ENCODE data around the gene UBE2J2.

The UBE2J2 gene

DNA sequence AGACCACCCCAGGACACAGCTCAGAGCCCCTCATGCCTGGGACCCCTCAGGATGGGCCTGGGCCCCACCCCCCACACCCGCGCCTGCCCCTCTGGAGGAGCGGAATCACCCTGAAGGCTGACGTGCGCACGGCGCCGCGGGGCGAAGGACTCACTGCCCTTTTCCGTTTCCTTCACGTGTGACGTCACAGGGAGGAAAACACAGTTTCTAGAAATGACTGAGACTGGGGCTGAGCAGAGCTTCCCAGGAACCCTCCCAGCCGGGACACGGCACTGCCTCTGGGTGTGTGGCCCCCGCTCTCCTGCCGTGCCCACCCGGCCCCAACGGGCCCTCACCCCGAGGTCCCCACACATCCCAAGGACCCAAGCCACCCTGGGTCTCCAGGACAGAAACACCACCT, 54.3 kb downstream of the UBE2J2 start:
- POLR2A ChIA-PET = no interaction called here
- CTCF ChIA-PET = no interaction called here
- TF ChIP-seq FOXK2 (IDR thresholded peaks at IDR 0.05) = no peak
- no peak for TF ChIP-seq L3MBTL2 (conservative IDR thresholded peaks at IDR 0.05)
- no peak for TF ChIP-seq ARNT (IDR thresholded peaks at IDR 0.05)
- no peak for TF ChIP-seq ELF4 (IDR thresholded peaks at IDR 0.05)
- TF ChIP-seq SP1 (IDR thresholded peaks at IDR 0.05) = no peak
- no peak for TF ChIP-seq FOXM1 (IDR thresholded peaks at IDR 0.05; ENCODE audit: borderline replicate concordance)
- no peak for TF ChIP-seq CTBP1 (IDR thresholded peaks at IDR 0.05; ENCODE audit: borderline replicate concordance)
- no peak for TF ChIP-seq TARDBP (IDR thresholded peaks at IDR 0.05)
- no peak for TF ChIP-seq LEF1 (IDR thresholded peaks at IDR 0.05; ENCODE audit: borderline replicate concordance)
- TF ChIP-seq BHLHE40 (IDR thresholded peaks at IDR 0.05; ENCODE audit: borderline replicate concordance) = no peak
- no peak for TF ChIP-seq SUZ12 (IDR thresholded peaks at IDR 0.05)
- TF ChIP-seq FOXA1 (IDR thresholded peaks at IDR 0.05) = no peak
- no peak for DNase-seq (ENCODE audit: extremely low spot score)

DNA sequence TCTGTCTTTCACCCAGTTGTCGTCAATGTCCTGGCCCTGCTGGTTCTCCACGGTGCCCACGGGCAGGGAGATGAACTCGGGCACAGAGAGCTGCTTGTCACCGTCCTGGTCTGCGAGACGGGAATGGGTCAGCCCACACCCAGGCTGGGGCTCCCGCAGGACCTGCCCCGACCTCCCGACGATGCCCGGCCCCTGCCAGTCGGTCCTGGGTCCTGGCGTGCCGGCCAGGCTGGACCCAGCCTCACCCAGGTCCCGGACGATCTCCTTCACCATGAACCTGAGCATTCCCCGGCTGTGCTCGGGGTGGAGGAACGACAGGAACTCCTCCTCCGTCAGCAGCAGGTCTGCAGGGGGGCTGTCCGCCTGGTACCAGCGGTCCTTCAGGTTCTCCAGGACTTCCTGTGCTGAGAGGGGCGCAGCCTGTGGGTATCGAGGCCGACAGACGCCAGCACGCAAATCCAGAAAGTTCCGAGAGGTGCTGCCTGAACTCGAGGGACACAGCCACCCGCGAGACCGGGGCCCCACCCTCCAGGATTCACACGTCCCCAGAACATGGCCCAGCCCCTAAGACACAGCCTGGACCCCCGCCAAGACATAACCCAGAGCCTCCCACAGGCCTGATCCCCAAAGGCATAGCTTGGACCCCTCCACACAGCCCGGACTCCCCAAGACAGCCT, 55.0 kb downstream of the UBE2J2 start:
- ChIA-PET POLR2A (no interaction called here), CTCF (no interaction called here)
- no peak for DNase-seq (ENCODE audit: extremely low spot score)
- TF ChIP-seq CTBP1 (IDR thresholded peaks at IDR 0.05; ENCODE audit: borderline replicate concordance) = no peak
- no peak for TF ChIP-seq ELF4 (IDR thresholded peaks at IDR 0.05)
- no peak for TF ChIP-seq SUZ12 (IDR thresholded peaks at IDR 0.05)
- TF ChIP-seq, protein P1, sequence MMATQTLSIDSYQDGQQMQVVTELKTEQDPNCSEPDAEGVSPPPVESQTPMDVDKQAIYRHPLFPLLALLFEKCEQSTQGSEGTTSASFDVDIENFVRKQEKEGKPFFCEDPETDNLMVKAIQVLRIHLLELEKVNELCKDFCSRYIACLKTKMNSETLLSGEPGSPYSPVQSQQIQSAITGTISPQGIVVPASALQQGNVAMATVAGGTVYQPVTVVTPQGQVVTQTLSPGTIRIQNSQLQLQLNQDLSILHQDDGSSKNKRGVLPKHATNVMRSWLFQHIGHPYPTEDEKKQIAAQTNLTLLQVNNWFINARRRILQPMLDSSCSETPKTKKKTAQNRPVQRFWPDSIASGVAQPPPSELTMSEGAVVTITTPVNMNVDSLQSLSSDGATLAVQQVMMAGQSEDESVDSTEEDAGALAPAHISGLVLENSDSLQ (IDR thresholded peaks at IDR 0.05) = no peak
- TF ChIP-seq ARNT (IDR thresholded peaks at IDR 0.05) = no peak
- no peak for TF ChIP-seq ZNF384 (IDR thresholded peaks at IDR 0.05)
- no peak for TF ChIP-seq LEF1 (IDR thresholded peaks at IDR 0.05; ENCODE audit: borderline replicate concordance)
- no peak for TF ChIP-seq SP1 (IDR thresholded peaks at IDR 0.05)
- TF ChIP-seq FOXA1 (IDR thresholded peaks at IDR 0.05) = no peak
- no peak for TF ChIP-seq NFRKB (IDR thresholded peaks at IDR 0.05)
- no peak for TF ChIP-seq FOXM1 (IDR thresholded peaks at IDR 0.05; ENCODE audit: borderline replicate concordance)
- TF ChIP-seq L3MBTL2 (conservative IDR thresholded peaks at IDR 0.05) = no peak
- no peak for TF ChIP-seq HDGF (IDR thresholded peaks at IDR 0.05; ENCODE audit: borderline replicate concordance)
- TF ChIP-seq TARDBP (IDR thresholded peaks at IDR 0.05) = no peak
- no peak for TF ChIP-seq FOXK2 (IDR thresholded peaks at IDR 0.05)
- no peak for TF ChIP-seq BHLHE40 (IDR thresholded peaks at IDR 0.05; ENCODE audit: borderline replicate concordance)

DNA sequence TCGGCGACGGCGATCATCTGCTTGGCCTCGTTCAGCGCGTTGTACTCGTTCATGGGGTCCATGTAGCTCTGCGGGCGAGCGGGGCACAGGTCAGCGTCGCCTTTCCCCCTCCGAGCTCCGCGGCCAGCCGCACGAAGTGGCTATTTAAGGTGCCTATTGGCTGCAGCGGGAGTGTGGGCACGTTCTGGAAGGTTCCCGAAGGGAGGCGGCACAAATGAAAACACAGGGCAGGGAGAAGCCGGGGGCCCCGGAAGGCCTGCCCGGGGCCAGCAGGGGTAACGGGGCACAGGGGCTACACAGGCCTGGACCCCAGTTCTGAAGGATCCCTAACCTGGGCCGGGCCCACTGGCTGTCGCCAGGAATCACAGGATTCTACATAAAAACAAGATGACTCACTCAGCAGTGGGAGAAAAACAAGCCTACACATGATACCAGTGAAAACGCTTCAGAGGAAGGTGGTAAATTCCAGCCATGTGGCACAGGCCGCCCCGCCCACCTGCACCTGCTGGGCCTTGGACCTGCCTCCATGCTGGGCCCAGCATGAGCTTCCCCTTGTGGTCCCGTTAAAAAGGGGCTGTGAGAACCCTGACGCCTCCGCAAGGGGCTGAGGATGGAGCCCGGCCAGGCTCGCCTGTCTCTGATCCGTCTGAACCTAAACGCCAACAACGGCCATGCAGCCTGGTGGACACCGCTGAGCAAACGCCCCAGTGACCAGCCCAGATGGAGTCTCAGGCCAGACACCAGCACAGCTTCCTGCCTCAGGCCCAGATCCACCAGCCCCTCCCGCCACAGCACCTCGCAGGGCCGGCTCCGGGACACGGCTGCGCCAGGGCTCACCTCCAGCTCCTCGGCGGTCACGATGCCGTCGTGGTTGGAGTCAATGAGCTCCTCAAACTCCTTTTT, 55.8 kb downstream of the UBE2J2 start:
- DNase-seq (ENCODE audit: extremely low spot score) = no peak
- ChIA-PET POLR2A (no interaction called here), CTCF (no interaction called here)

DNA sequence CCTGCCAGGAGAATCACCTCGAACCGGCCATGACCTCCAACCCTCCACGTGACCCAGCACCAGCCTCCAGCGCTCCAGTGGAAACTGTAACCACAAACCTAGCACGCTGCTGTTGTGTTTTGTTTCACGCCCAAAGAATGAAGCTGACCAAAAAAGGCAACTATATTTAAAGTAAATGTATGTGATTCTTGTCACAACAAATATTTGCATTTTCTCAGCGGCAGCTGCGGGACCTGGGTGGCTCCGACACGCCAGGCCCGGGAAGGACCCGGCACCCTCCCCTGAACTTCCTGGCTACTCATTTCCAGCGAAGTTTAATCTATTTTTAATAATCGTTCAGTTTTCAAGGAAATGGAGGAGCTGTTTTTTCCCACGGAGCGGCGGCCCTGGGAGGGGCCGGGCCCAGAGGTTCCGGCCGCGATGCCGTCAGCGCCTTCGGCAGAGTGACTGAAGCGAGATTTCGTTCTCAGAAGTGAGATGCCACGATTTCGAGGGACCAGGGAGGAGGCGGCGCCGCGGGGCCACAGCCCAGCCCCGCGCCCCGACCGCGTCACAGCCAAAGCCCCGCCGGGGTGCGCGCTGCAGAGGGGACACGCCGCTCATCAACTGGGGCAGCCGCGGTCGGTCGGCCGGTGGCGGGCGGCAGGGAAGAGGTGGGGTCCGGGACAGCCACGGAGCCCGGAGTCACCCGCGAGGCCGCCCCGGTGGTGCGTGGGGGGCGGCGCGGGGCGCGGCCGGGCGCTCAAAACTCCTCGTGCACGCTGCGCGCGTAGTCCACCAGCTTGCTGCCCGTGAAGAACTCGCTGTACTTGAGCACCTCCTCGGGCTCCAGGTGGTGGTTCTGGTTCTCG, 56.7 kb downstream of the UBE2J2 start:
- CTCF ChIA-PET = no interaction called here
- TF ChIP-seq NFRKB (IDR thresholded peaks at IDR 0.05) = no peak
- TF ChIP-seq ELF4 (IDR thresholded peaks at IDR 0.05) = no peak
- TF ChIP-seq LEF1 (IDR thresholded peaks at IDR 0.05; ENCODE audit: borderline replicate concordance) = no peak
- TF ChIP-seq, protein P1 (IDR thresholded peaks at IDR 0.05) = no peak
- TF ChIP-seq HDGF (IDR thresholded peaks at IDR 0.05; ENCODE audit: borderline replicate concordance) = no peak
- TF ChIP-seq L3MBTL2 (conservative IDR thresholded peaks at IDR 0.05) = no peak
- POLR2A ChIA-PET = no interaction called here

More for the DNA sequence above, 55.8 kb downstream of the UBE2J2 start:
- TF ChIP-seq HDGF (IDR thresholded peaks at IDR 0.05; ENCODE audit: borderline replicate concordance) (no peak), FOXK2 (IDR thresholded peaks at IDR 0.05) (no peak), SUZ12 (IDR thresholded peaks at IDR 0.05) (no peak), NFRKB (IDR thresholded peaks at IDR 0.05) (no peak), L3MBTL2 (conservative IDR thresholded peaks at IDR 0.05) (no peak), SP1 (IDR thresholded peaks at IDR 0.05) (no peak), ZNF384 (IDR thresholded peaks at IDR 0.05) (no peak), TARDBP (IDR thresholded peaks at IDR 0.05) (no peak), FOXA1 (IDR thresholded peaks at IDR 0.05) (no peak), ARNT (IDR thresholded peaks at IDR 0.05) (no peak), BHLHE40 (IDR thresholded peaks at IDR 0.05; ENCODE audit: borderline replicate concordance) (no peak), CTBP1 (IDR thresholded peaks at IDR 0.05; ENCODE audit: borderline replicate concordance) (no peak), ELF4 (IDR thresholded peaks at IDR 0.05) (no peak), LEF1 (IDR thresholded peaks at IDR 0.05; ENCODE audit: borderline replicate concordance) (no peak), FOXM1 (IDR thresholded peaks at IDR 0.05; ENCODE audit: borderline replicate concordance) (no peak)
- TF ChIP-seq, protein P1 (IDR thresholded peaks at IDR 0.05) = no peak

More for the DNA sequence above, 56.7 kb downstream of the UBE2J2 start:
- no peak for DNase-seq (ENCODE audit: extremely low spot score)

Data from HEK293T (cell line).